ENCODE data around the gene ADAM12.
A peak's percentile ranks its signal among the peaks of the same experiment; 100 is the strongest.

Gene ADAM12

DNA sequence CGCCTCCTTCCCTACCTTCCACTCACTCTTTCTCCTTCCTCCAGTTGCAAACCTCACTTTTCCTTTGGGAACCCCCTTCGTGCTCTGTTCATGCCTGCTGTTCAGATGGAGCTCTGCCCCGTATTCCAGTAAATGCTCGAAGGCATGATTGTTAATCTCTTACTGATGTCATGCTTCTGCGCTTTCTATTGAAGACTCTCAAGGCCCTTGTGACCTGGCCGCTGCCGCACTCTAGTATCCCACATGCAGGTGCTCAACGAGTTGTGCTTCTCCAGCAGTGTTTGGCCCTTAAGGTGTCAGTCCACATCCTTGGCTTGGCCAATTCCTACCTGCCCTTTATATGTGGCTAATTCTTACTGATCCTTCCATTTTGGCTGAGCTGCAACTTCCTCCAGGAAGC is 158.6 kb downstream of the ADAM12 start:
- no peak for TF ChIP-seq HDGF (IDR thresholded peaks at IDR 0.05; ENCODE audit: borderline replicate concordance)
- TF ChIP-seq L3MBTL2 (conservative IDR thresholded peaks at IDR 0.05) = no peak
- TF ChIP-seq ARNT (IDR thresholded peaks at IDR 0.05) = no peak
- no peak for TF ChIP-seq FOXK2 (IDR thresholded peaks at IDR 0.05)
- no peak for TF ChIP-seq FOXA1 (IDR thresholded peaks at IDR 0.05)
- TF ChIP-seq CTBP1 (IDR thresholded peaks at IDR 0.05; ENCODE audit: borderline replicate concordance) = no peak
- TF ChIP-seq, protein P1, sequence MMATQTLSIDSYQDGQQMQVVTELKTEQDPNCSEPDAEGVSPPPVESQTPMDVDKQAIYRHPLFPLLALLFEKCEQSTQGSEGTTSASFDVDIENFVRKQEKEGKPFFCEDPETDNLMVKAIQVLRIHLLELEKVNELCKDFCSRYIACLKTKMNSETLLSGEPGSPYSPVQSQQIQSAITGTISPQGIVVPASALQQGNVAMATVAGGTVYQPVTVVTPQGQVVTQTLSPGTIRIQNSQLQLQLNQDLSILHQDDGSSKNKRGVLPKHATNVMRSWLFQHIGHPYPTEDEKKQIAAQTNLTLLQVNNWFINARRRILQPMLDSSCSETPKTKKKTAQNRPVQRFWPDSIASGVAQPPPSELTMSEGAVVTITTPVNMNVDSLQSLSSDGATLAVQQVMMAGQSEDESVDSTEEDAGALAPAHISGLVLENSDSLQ (IDR thresholded peaks at IDR 0.05) = no peak
- no peak for TF ChIP-seq TARDBP (IDR thresholded peaks at IDR 0.05)
- no peak for TF ChIP-seq ELF4 (IDR thresholded peaks at IDR 0.05)
- no peak for TF ChIP-seq BHLHE40 (IDR thresholded peaks at IDR 0.05; ENCODE audit: borderline replicate concordance)
- TF ChIP-seq ZNF384 (IDR thresholded peaks at IDR 0.05) = no peak
- TF ChIP-seq FOXM1 (IDR thresholded peaks at IDR 0.05; ENCODE audit: borderline replicate concordance) = no peak
- no peak for TF ChIP-seq SUZ12 (IDR thresholded peaks at IDR 0.05)
- no peak for TF ChIP-seq NFRKB (IDR thresholded peaks at IDR 0.05)
- CTCF ChIA-PET = no interaction called here
- POLR2A ChIA-PET = no interaction called here
- DNase-seq (ENCODE audit: extremely low spot score) = no peak

DNA sequence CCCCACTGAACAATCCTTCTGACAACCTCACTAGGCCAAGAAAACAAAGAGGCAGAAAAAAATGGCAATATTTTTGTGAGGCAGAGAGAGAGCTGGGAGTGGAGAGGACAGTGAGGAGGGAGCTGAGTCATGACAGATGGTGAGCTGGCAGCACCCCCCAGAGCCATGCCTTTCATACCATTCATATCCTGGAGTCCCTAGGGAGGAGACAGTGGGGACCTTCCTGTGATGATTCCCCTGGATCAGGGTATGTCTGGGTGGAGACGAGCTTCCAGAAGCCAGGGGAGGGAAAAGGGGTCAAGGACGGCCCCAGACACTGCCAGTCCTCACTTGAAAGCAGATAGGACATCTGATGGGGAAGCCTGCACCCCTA is 160.5 kb downstream of the ADAM12 start:
- POLR2A ChIA-PET = no interaction called here

DNA sequence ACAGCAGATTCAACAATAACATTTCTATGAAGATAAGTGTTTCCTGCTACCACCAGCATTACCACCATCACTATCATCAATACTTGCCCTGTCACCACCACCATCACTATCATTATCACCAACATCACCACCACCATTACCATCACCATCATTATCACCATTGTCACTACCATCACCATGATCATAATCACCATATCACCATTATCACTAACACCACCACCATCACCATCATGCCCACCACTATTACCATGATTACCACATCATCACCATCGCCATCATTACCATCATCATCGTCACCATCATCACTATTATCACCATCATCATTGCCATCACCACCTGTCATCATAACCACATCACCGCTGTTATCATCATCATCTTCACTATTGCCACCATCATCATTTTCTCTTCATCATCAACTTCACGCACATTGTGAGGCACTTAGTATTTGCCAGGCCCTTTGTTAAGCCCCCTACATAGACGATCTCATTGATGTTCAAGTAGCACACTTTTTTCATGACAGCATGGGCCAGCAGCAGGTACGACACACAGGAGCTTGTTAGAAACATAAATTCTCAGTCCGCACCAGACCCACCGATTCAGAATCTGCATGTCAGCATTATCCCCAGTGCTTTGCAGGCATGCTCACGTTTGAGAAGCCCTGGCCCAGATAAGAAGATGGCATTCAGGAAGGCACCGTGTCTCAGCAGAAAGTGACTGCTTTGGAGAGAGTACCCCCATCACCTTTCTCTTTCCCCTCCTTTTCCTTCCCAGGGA is 161.1 kb downstream of the ADAM12 start:
- POLR2A ChIA-PET = no interaction called here
- no peak for DNase-seq (ENCODE audit: extremely low spot score)
- TF ChIP-seq FOXM1 (IDR thresholded peaks at IDR 0.05; ENCODE audit: borderline replicate concordance) (no peak), ARNT (IDR thresholded peaks at IDR 0.05) (no peak), CTBP1 (IDR thresholded peaks at IDR 0.05; ENCODE audit: borderline replicate concordance) (peak; percentile 61), TARDBP (IDR thresholded peaks at IDR 0.05) (0 out of 2 replicates have a peak, but pooled peaks have one; percentile 19), SUZ12 (IDR thresholded peaks at IDR 0.05) (no peak), FOXK2 (IDR thresholded peaks at IDR 0.05) (no peak), BHLHE40 (IDR thresholded peaks at IDR 0.05; ENCODE audit: borderline replicate concordance) (no peak), L3MBTL2 (conservative IDR thresholded peaks at IDR 0.05) (no peak), ELF4 (IDR thresholded peaks at IDR 0.05) (no peak)
- CTCF ChIA-PET = interaction anchor here (0.6 kb wide), 1 partner anchor 10 kb away, joined by 3 read pairs; no protein-coding TSS in a partner anchor

More for the DNA sequence above, 160.5 kb downstream of the ADAM12 start:
- no peak for TF ChIP-seq ZNF384 (IDR thresholded peaks at IDR 0.05)
- TF ChIP-seq LEF1 (IDR thresholded peaks at IDR 0.05; ENCODE audit: borderline replicate concordance) = no peak
- no peak for TF ChIP-seq ELF4 (IDR thresholded peaks at IDR 0.05)
- TF ChIP-seq ARNT (IDR thresholded peaks at IDR 0.05) = no peak
- no peak for TF ChIP-seq NFRKB (IDR thresholded peaks at IDR 0.05)
- TF ChIP-seq SUZ12 (IDR thresholded peaks at IDR 0.05) = no peak
- no peak for TF ChIP-seq FOXK2 (IDR thresholded peaks at IDR 0.05)
- TF ChIP-seq, protein P1 (IDR thresholded peaks at IDR 0.05) = no peak
- no peak for TF ChIP-seq SP1 (IDR thresholded peaks at IDR 0.05)
- no peak for TF ChIP-seq HDGF (IDR thresholded peaks at IDR 0.05; ENCODE audit: borderline replicate concordance)
- no peak for TF ChIP-seq FOXA1 (IDR thresholded peaks at IDR 0.05)
- no peak for TF ChIP-seq BHLHE40 (IDR thresholded peaks at IDR 0.05; ENCODE audit: borderline replicate concordance)
- no peak for TF ChIP-seq FOXM1 (IDR thresholded peaks at IDR 0.05; ENCODE audit: borderline replicate concordance)
- CTCF ChIA-PET = interaction anchor here (0.6 kb wide), 1 partner anchor 11 kb away, joined by 3 read pairs; no protein-coding TSS in a partner anchor
- DNase-seq (ENCODE audit: extremely low spot score) = no peak

DNA sequence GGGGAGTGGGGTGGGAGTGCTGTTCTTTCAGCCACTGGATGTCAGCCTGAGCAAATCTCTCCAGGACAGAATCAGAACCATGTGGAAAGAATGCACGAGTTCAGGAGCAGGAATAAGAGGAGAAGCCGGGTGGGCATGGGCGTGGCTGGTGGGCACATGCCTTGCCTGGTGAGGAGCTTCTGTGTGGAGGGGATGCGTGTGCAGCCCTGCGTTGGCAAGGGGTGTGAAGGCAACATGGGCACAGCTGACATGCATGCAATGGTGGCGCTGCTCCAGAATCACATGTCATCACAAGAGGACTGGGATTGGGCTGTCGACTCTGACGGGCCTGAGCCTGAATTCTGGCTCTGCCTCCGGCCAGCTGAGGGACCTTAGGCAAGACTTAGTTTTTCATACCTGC is 162.1 kb downstream of the ADAM12 start:
- CTCF ChIA-PET = interaction anchor here (0.6 kb wide), 1 partner anchor 8 kb away, joined by 3 read pairs; no protein-coding TSS in a partner anchor
- DNase-seq (ENCODE audit: extremely low spot score) = no peak
- POLR2A ChIA-PET = no interaction called here
- TF ChIP-seq HDGF (IDR thresholded peaks at IDR 0.05; ENCODE audit: borderline replicate concordance) (no peak), LEF1 (IDR thresholded peaks at IDR 0.05; ENCODE audit: borderline replicate concordance) (no peak), ELF4 (IDR thresholded peaks at IDR 0.05) (no peak), TARDBP (IDR thresholded peaks at IDR 0.05) (no peak), L3MBTL2 (conservative IDR thresholded peaks at IDR 0.05) (no peak), ZNF384 (IDR thresholded peaks at IDR 0.05) (no peak), CTBP1 (IDR thresholded peaks at IDR 0.05; ENCODE audit: borderline replicate concordance) (no peak), FOXA1 (IDR thresholded peaks at IDR 0.05) (no peak), FOXK2 (IDR thresholded peaks at IDR 0.05) (no peak)
- TF ChIP-seq, protein P1 (IDR thresholded peaks at IDR 0.05) = no peak

DNA sequence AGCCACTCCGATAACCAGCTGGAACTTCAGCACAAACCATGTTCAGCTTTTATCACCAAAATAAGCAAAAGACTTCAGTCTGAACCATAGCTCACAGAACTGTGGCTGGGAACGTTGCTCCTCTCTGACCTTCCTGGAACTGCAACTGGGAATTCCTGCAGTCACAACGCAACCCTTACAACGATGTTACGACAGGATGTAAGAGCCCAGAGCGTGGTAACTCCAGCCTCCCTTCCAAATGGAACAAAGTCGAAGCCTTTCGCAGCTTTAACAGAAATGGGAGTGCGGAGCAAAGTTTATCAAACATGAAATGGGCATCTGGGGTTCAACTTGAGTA is 162.6 kb downstream of the ADAM12 start:
- no peak for TF ChIP-seq FOXA1 (IDR thresholded peaks at IDR 0.05)
- TF ChIP-seq L3MBTL2 (conservative IDR thresholded peaks at IDR 0.05) = no peak
- no peak for TF ChIP-seq FOXK2 (IDR thresholded peaks at IDR 0.05)
- TF ChIP-seq, protein P1 (IDR thresholded peaks at IDR 0.05) = no peak
- no peak for TF ChIP-seq ZNF384 (IDR thresholded peaks at IDR 0.05)
- TF ChIP-seq SP1 (IDR thresholded peaks at IDR 0.05) = no peak
- no peak for TF ChIP-seq FOXM1 (IDR thresholded peaks at IDR 0.05; ENCODE audit: borderline replicate concordance)
- TF ChIP-seq SUZ12 (IDR thresholded peaks at IDR 0.05) = no peak
- TF ChIP-seq TARDBP (IDR thresholded peaks at IDR 0.05) = no peak
- TF ChIP-seq ELF4 (IDR thresholded peaks at IDR 0.05) = no peak
- no peak for TF ChIP-seq LEF1 (IDR thresholded peaks at IDR 0.05; ENCODE audit: borderline replicate concordance)
- no peak for TF ChIP-seq ARNT (IDR thresholded peaks at IDR 0.05)
- no peak for TF ChIP-seq HDGF (IDR thresholded peaks at IDR 0.05; ENCODE audit: borderline replicate concordance)
- no peak for TF ChIP-seq CTBP1 (IDR thresholded peaks at IDR 0.05; ENCODE audit: borderline replicate concordance)
- no peak for TF ChIP-seq NFRKB (IDR thresholded peaks at IDR 0.05)
- TF ChIP-seq BHLHE40 (IDR thresholded peaks at IDR 0.05; ENCODE audit: borderline replicate concordance) = no peak
- CTCF ChIA-PET = interaction anchor here (0.6 kb wide), 1 partner anchor 8 kb away, joined by 3 read pairs; no protein-coding TSS in a partner anchor
- POLR2A ChIA-PET = interaction anchor here (0.9 kb wide), 1 partner anchor 25 kb away, joined by 4 read pairs; no protein-coding TSS in a partner anchor
- no peak for DNase-seq (ENCODE audit: extremely low spot score)
